ENCODE results near the gene RAPGEF1.

The RAPGEF1 gene

GRCh38 chr9:131734165-131734610, 5.7 kb downstream of the RAPGEF1 start (continued):
- TF ChIP-seq ZNF639 (tag by site-specific recombination; IDR thresholded peaks at IDR 0.05), result no peak

GRCh38 chr9:131733541-131734061, 6.3 kb downstream of the RAPGEF1 start:
- Histone ChIP-seq H3K27ac (ENCODE audit: extremely low read depth, low read depth, low read length) (0 out of 2 replicates have a peak overlapping the region, but pooled peaks have one; percentile 30), H3K4me1 (ENCODE audit: control insufficient read depth, insufficient read depth, low read length) (peaks cover 37% of the 10 kb centered on the region), H3K4me3 (ENCODE audit: low read depth, low read length) (no peak overlapping the region), H3K9me3 (ENCODE audit: control insufficient read depth, insufficient read depth, low read depth, low read length) (no peaks in the 10 kb centered on the region), H3K36me3 (ENCODE audit: control insufficient read depth in 2 of 2, insufficient read depth in 1 of 2, low read length in 2 of 2) (no peaks in the 10 kb centered on the region)
- ChIA-PET CTCF (interaction anchor here (0.5 to 2.7 kb wide), 13 partner anchors 9 to 435 kb away, joined by 3 to 13 read pairs (median 3); no protein-coding TSS in a partner anchor), POLR2A (interaction anchor here (0.7 to 3.1 kb wide), 5 partner anchors 9 to 109 kb away, joined by 3 to 14 read pairs (median 4); no protein-coding TSS in a partner anchor)
- TF ChIP-seq ZNF600 (tag by site-specific recombination; IDR thresholded peaks at IDR 0.05), result peak; percentile 29; the same call in 1 of the 2 replicates
- no peak for TF ChIP-seq ZNF792 (tag by site-specific recombination; IDR thresholded peaks at IDR 0.05)
- TF ChIP-seq ZNF514 (tag by site-specific recombination; IDR thresholded peaks at IDR 0.05), result no peak
- no peak for TF ChIP-seq ZNF354C (tag by site-specific recombination; IDR thresholded peaks at IDR 0.05; ENCODE audit: borderline replicate concordance, low read depth)
- no peak for TF ChIP-seq KLF7 (tag by site-specific recombination; IDR thresholded peaks at IDR 0.05; ENCODE audit: borderline replicate concordance)
- TF ChIP-seq ZNF544 (tag by site-specific recombination; IDR thresholded peaks at IDR 0.05), result no peak
- TF ChIP-seq ZBTB48 (tag by site-specific recombination; IDR thresholded peaks at IDR 0.05), result no peak
- no peak for TF ChIP-seq ZNF433 (tag by site-specific recombination; IDR thresholded peaks at IDR 0.05; ENCODE audit: low read depth)
- no peak for TF ChIP-seq ZNF791 (tag by site-specific recombination; IDR thresholded peaks at IDR 0.05)
- TF ChIP-seq IKZF3 (tag by site-specific recombination; IDR thresholded peaks at IDR 0.05), result 0 out of 2 replicates have a peak, but pooled peaks have one; percentile 8
- peak; percentile 12; the same call in 1 of the 2 replicates for TF ChIP-seq SP2 (tag by site-specific recombination; IDR thresholded peaks at IDR 0.05)
- TF ChIP-seq ZBTB49 (tag by site-specific recombination; IDR thresholded peaks at IDR 0.05; ENCODE audit: low read depth), result no peak
- TF ChIP-seq ZNF221 (tag by site-specific recombination; IDR thresholded peaks at IDR 0.05; ENCODE audit: borderline replicate concordance), result no peak
- TF ChIP-seq ZNF548 (tag by site-specific recombination; IDR thresholded peaks at IDR 0.05), result no peak
- TF ChIP-seq ZNF629 (tag by site-specific recombination; IDR thresholded peaks at IDR 0.05), result 0 out of 2 replicates have a peak, but pooled peaks have one; percentile 23
- 0 out of 2 replicates have a peak, but pooled peaks have one; percentile 25 for TF ChIP-seq WT1 (tag by site-specific recombination; IDR thresholded peaks at IDR 0.05)
- no peak for TF ChIP-seq ZNF610 (tag by site-specific recombination; IDR thresholded peaks at IDR 0.05; ENCODE audit: borderline replicate concordance)
- no peak for TF ChIP-seq TSHZ1 (tag by site-specific recombination; IDR thresholded peaks at IDR 0.05; ENCODE audit: borderline replicate concordance)
- no peak for TF ChIP-seq ZNF571 (tag by site-specific recombination; IDR thresholded peaks at IDR 0.05)
- no peak for TF ChIP-seq PRDM2 (tag by site-specific recombination; IDR thresholded peaks at IDR 0.05; ENCODE audit: borderline replicate concordance)
- TF ChIP-seq ZNF768 (tag by site-specific recombination; IDR thresholded peaks at IDR 0.05), result no peak
